K562 (cell line): ENCODE measurements around the gene NPC1. TPM values are rescaled to one million over a fixed set of nuclear protein-coding genes. Genes with fewer than 3 reads are reported as not detected.

Source experiments
- BRD9 ChIP-seq: fragments of 450-650 bp; IDR thresholded peaks from 2 replicates; pipeline ENCODE4 v1.6.1; 2018; ENCODE audit warnings: low read depth; ENCODE audit not compliant: partially characterized antibody
- COPS2 ChIP-seq: fragments of 450-650 bp; conservative IDR thresholded peaks from 2 replicates; pipeline ENCODE4 v1.6.1; 2016; ENCODE audit warnings: mild to moderate bottlenecking, moderate library complexity
- MAZ ChIP-seq, 2 experiments: fragments of 450-650 bp in 1 of 2; sonication (generic) in 1 of 2; formaldehyde crosslinking; IDR thresholded peaks in 1 of 2; conservative IDR thresholded peaks in 1 of 2; 2 replicates each; pipeline versions ENCODE4 v1.4.0 to v1.5.0; 2020; ENCODE audit warnings: mild to moderate bottlenecking in 1 of 2, missing genetic modification reagents in 1 of 2
- NRF1 ChIP-seq, 2 experiments: fragments of 450-650 bp; IDR thresholded peaks in 1 of 2; conservative IDR thresholded peaks in 1 of 2; 2 replicates each; pipeline ENCODE4 v1.6.1; 2014; ENCODE audit warnings: mild to moderate bottlenecking in 2 of 2
- PRPF4 ChIP-seq: fragments of 200-400 bp; formaldehyde crosslinking; IDR thresholded peaks from one replicate; pipeline ENCODE4 v1.6.1; 2017; ENCODE audit warnings: low read length, low read depth, mild to moderate bottlenecking; ENCODE audit not compliant: insufficient read depth, poor library complexity, severe bottlenecking
- PTRF ChIP-seq: fragments of 450-650 bp; IDR thresholded peaks from 2 replicates; pipeline ENCODE4 v1.6.1; 2016; ENCODE audit warnings: mild to moderate bottlenecking, missing genetic modification characterization, missing compliant biosample characterization
- RAD21 ChIP-seq, 2 experiments: fragments of 250-450 bp in 1 of 2; fragments of 450-650 bp in 1 of 2; sonication (Bioruptor Pico) in 1 of 2; formaldehyde crosslinking in 1 of 2; IDR thresholded peaks in 1 of 2; conservative IDR thresholded peaks in 1 of 2; 2 replicates each; pipeline versions ENCODE4 v1.4.0 to v1.8.0; 2020 to 2022; ENCODE audit warnings: mild to moderate bottlenecking in 2 of 2, moderate library complexity in 1 of 2
- RBM34 ChIP-seq: fragments of 200-400 bp; formaldehyde crosslinking; IDR thresholded peaks from 2 replicates; pipeline ENCODE4 v1.6.1; 2018; ENCODE audit warnings: low read length, borderline replicate concordance; ENCODE audit not compliant: insufficient read depth
- ZNF165 ChIP-seq: fragments of 250-450 bp; sonication (Bioruptor Pico); IDR thresholded peaks from 2 replicates; pipeline ENCODE4 v1.4.0; 2020; ENCODE audit warnings: borderline replicate concordance
- polyA plus RNA-seq, 8 experiments: library from polyadenylated mRNA; depleted of rRNA in 4 of 8; stranded (reverse) in 5 of 8; unstranded in 3 of 8; fragments of >200 nt; fragmentation: Nextera tagmentation in 2 of 8; fragmentation: Illumina TruSeq in 1 of 8; extraction: Ambion mirVana in 2 of 8; extraction: Trizol in 1 of 8; gene quantifications; 2 replicates each; pipeline versions ENCODE4 v1.2.1 to v1.2.3, GENCODE V29; 2011 to 2014; ENCODE audit warnings: inconsistent platforms in 1 of 8, missing spikeins in 1 of 8
- total RNA-seq, 7 experiments: library from RNA; depleted of rRNA in 6 of 7; stranded (reverse); fragments of >200 nt in 6 of 7; fragmentation: Illumina TruSeq in 2 of 7; extraction: Trizol in 2 of 7; gene quantifications; 2 replicates each; pipeline versions ENCODE4 v1.2.1 to v1.2.3, GENCODE V29; 2011 to 2021; ENCODE audit warnings: low replicate concordance in 1 of 7
- TF ChIP-seq, protein P1 (sequence below): fragments of 250-450 bp; sonication (Bioruptor Pico); IDR thresholded peaks from 2 replicates; pipeline ENCODE4 v1.5.0; 2021
- TF ChIP-seq, protein P2 (sequence below): sonication (generic); formaldehyde crosslinking; IDR thresholded peaks from 2 replicates; pipeline ENCODE4 v1.8.0; 2022; ENCODE audit warnings: missing genetic modification reagents, mild to moderate bottlenecking, moderate library complexity, borderline replicate concordance
- TF ChIP-seq, protein P3 (sequence below), 3 experiments: IDR thresholded peaks in 2 of 3; conservative IDR thresholded peaks in 1 of 3; 2 replicates each; pipeline ENCODE4 v1.5.1; 2011 to 2012; ENCODE audit warnings: low read length in 3 of 3, mild to moderate bottlenecking in 3 of 3, control low read depth in 2 of 3, improper control_type of control experiment in 1 of 3, inconsistent platforms in 1 of 3, low read depth in 1 of 3, mixed read lengths in 1 of 3, moderate library complexity in 1 of 3; ENCODE audit not compliant: insufficient read depth in 2 of 3

Gene NPC1
- total and polyA plus RNA-seq, 9 of the 15 experiments (the other 6 are each of a cell fraction or from before 2014, with no cell fraction given) = 17.1 to 45.9 (median 27.6) TPM

DNA sequence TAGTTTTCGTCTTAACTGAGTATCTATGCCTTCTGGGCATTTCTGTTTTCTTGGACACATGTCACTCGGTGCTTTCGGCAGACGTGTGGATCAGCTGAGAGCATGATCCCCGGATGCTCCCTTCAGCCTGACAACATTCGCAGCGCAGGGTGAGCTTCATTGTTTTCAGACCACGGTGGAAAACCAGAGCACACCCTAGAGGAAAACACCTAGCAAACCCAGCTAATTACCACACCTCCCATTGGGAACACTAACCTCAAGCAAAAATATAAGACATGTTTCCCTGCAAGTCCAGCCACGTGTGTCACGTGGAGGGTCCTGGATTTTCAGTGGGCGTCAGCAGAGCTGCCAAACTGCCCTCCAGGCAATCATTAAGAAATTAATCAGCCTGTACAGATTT is 45.4 kb upstream of the NPC1 start (continued):
- TF ChIP-seq, protein P1, sequence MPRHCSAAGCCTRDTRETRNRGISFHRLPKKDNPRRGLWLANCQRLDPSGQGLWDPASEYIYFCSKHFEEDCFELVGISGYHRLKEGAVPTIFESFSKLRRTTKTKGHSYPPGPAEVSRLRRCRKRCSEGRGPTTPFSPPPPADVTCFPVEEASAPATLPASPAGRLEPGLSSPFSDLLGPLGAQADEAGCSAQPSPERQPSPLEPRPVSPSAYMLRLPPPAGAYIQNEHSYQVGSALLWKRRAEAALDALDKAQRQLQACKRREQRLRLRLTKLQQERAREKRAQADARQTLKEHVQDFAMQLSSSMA (CRISPR knock-in tag) = no peak
- TF ChIP-seq PTRF = no peak
- no peak for TF ChIP-seq ZNF165
- TF ChIP-seq MAZ (CRISPR knock-in tag; conservative IDR thresholded peaks at IDR 0.05 in 1 of 2, IDR thresholded peaks at IDR 0.05 in 1 of 2) = no peak
- TF ChIP-seq, protein P2, sequence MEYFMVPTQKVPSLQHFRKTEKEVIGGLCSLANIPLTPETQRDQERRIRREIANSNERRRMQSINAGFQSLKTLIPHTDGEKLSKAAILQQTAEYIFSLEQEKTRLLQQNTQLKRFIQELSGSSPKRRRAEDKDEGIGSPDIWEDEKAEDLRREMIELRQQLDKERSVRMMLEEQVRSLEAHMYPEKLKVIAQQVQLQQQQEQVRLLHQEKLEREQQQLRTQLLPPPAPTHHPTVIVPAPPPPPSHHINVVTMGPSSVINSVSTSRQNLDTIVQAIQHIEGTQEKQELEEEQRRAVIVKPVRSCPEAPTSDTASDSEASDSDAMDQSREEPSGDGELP (CRISPR knock-in tag) = no peak
- TF ChIP-seq COPS2 = no peak
- TF ChIP-seq RAD21 (CRISPR knock-in tag; conservative IDR thresholded peaks at IDR 0.05 in 1 of 2, IDR thresholded peaks at IDR 0.05 in 1 of 2) = peak in 1 of 2 experiments; percentile 22; a peak in 1 of 4 replicates
- TF ChIP-seq, protein P3, sequence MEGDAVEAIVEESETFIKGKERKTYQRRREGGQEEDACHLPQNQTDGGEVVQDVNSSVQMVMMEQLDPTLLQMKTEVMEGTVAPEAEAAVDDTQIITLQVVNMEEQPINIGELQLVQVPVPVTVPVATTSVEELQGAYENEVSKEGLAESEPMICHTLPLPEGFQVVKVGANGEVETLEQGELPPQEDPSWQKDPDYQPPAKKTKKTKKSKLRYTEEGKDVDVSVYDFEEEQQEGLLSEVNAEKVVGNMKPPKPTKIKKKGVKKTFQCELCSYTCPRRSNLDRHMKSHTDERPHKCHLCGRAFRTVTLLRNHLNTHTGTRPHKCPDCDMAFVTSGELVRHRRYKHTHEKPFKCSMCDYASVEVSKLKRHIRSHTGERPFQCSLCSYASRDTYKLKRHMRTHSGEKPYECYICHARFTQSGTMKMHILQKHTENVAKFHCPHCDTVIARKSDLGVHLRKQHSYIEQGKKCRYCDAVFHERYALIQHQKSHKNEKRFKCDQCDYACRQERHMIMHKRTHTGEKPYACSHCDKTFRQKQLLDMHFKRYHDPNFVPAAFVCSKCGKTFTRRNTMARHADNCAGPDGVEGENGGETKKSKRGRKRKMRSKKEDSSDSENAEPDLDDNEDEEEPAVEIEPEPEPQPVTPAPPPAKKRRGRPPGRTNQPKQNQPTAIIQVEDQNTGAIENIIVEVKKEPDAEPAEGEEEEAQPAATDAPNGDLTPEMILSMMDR (IDR thresholded peaks at IDR 0.05 in 2 of 3, conservative IDR thresholded peaks at IDR 0.05 in 1 of 3; ENCODE audit: insufficient read depth in 2 of 3, low read depth in 1 of 3, low read length in 3 of 3) = 0 out of 6 replicates have a peak, but pooled peaks of 1 of the 3 experiments have one; percentile 6
- no peak for TF ChIP-seq PRPF4
- no peak for TF ChIP-seq BRD9
- no peak for TF ChIP-seq RBM34
- TF ChIP-seq NRF1 (conservative IDR thresholded peaks at IDR 0.05 in 1 of 2, IDR thresholded peaks at IDR 0.05 in 1 of 2) = peak in 1 of 2 experiments; percentile 30; a peak in 2 of 4 replicates
